Caco-2 (cell line): ENCODE measurements around the gene RNF214. TPM values are rescaled to one million over a fixed set of nuclear protein-coding genes. Genes with fewer than 3 reads are reported as not detected.
"Not testable (repeated sequence)": the region's sequence is repeated elsewhere in the genome, so short reads cannot be mapped to it uniquely, and the experiment has no call there.

ENCODE experiments used
- BruUV-seq: library from RNA; stranded (reverse); fragments of 400-500 nt; replicated peaks from 2 replicates; lab custom pipeline; 2021; lab: Mats Ljungman, UMichigan
- CTCF ChIA-PET: fragments of 300-600 bp; sonication (Branson Sonifier 250); formaldehyde crosslinking; loops from one replicate; lab custom pipeline; 2022; ENCODE audit warnings: antibody characterized with exemption; lab: Charles Lee
- POLR2A ChIA-PET: fragments of 300-600 bp; sonication (Branson Sonifier 250); formaldehyde crosslinking; loops from one replicate; lab custom pipeline; 2022; ENCODE audit warnings: antibody characterized with exemption; lab: Charles Lee
- DNase-seq, 2 experiments: peaks; one replicate each; pipeline versions ENCODE4 v3.0.0 to v3.0.0-alpha.2; 2020 to 2022
- H3K27me3 ChIP-seq: replicated peaks from 2 replicates; pipeline ENCODE4 v1.6.0; 2011; ENCODE audit warnings: low read length; ENCODE audit not compliant: control insufficient read depth, insufficient read depth
- H3K36me3 ChIP-seq: 2 replicates; pipeline ENCODE4 v1.5.1; 2011; ENCODE audit warnings: low read length; ENCODE audit not compliant: control insufficient read depth, insufficient read depth
- H3K4me1 ChIP-seq: fragments of 250-450 bp; sonication (Bioruptor Pico); 2 replicates; pipeline ENCODE4 v1.5.1; 2020; ENCODE audit warnings: mild to moderate bottlenecking
- H3K4me3 ChIP-seq: 2 replicates; pipeline ENCODE4 v1.5.1; 2011; ENCODE audit warnings: low read depth, mild to moderate bottlenecking, control low read depth, low read length
- H3K9me3 ChIP-seq: fragments of 250-450 bp; sonication (Bioruptor Pico); 2 replicates; pipeline ENCODE4 v1.5.1; 2020; ENCODE audit warnings: mild to moderate bottlenecking, moderate library complexity
- H3K27ac Mint-ChIP-seq: one replicate; pipeline ENCODE4 v1.8.0; 2022; ENCODE audit warnings: mixed read lengths; ENCODE audit not compliant: unreplicated experiment
- H3K27me3 Mint-ChIP-seq: one replicate; pipeline ENCODE4 v1.8.0; 2022; ENCODE audit warnings: mixed read lengths; ENCODE audit not compliant: insufficient read depth, unreplicated experiment
- H3K36me3 Mint-ChIP-seq: one replicate; pipeline ENCODE4 v1.8.0; 2022; ENCODE audit warnings: mild to moderate bottlenecking, mixed read lengths; ENCODE audit not compliant: insufficient read depth, unreplicated experiment
- H3K4me1 Mint-ChIP-seq: one replicate; pipeline ENCODE4 v1.8.0; 2022; ENCODE audit warnings: low read depth, mixed read lengths; ENCODE audit not compliant: unreplicated experiment
- H3K4me3 Mint-ChIP-seq: one replicate; pipeline ENCODE4 v1.8.0; 2022; ENCODE audit warnings: mild to moderate bottlenecking, moderate library complexity, mixed read lengths; ENCODE audit not compliant: unreplicated experiment
- H3K9me3 Mint-ChIP-seq: one replicate; pipeline ENCODE4 v1.8.0; 2022; ENCODE audit warnings: mixed read lengths; ENCODE audit not compliant: unreplicated experiment
- intact Hi-C: fragments of 100-400 bp; cut with micrococcal nuclease; formaldehyde crosslinking; loops from one replicate; pipeline ENCODE4 v1.10.0; 2022; ENCODE audit not compliant: unreplicated experiment
- total RNA-seq: library from RNA; stranded (reverse); gene quantifications from 2 replicates; pipeline ENCODE4 v1.2.3, GENCODE V29; 2022
- TF ChIP-seq, protein P1 (sequence below), 2 experiments: fragments of 200-600 bp in 1 of 2; IDR thresholded peaks; 1 replicate in 1 of 2; 2 replicates in 1 of 2; pipeline versions ENCODE4 v1.5.1 to v1.8.0; 2011 to 2022; ENCODE audit warnings: antibody characterized with exemption in 1 of 2, control low read depth in 1 of 2, inconsistent platforms in 1 of 2, low read depth in 1 of 2, low read length in 1 of 2, mild to moderate bottlenecking in 1 of 2, moderate library complexity in 1 of 2; ENCODE audit not compliant: insufficient read depth in 1 of 2, severe bottlenecking in 1 of 2, unreplicated experiment in 1 of 2

The RNF214 gene
- total RNA-seq, 1 experiment from 2014 or later, result 55.8 TPM

DNA sequence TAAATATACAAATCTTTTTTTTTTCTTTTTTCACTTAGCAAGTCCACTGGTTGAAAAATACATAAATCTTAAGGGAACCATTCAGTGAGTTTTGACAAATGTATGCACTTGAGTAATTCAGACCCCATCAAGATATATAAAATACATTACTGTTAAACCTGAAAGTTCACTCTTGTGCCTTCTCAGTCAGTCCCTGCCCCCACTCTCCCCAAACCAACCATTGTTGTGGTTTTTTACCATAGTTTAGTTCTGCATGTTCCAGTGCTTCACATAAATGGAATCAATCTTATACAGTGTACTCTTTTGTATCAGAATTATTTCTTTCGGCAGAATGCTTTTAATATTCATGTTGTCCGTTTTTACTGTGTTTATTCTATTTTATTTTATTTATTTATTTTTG is 26.1 kb downstream of the RNF214 start:
- DNase-seq, result no peak
- BruUV-seq, result no TSS peak
- no peaks in the 10 kb centered on the region for H3K9me3 Mint-ChIP-seq
- no peaks in the 10 kb centered on the region for H3K4me1 Mint-ChIP-seq
- Histone ChIP-seq H3K4me1 (no peaks in the 10 kb centered on the region), H3K36me3 (peaks cover 3% of the 10 kb centered on the region), H3K4me3 (no peak overlapping the region), H3K9me3 (no peaks in the 10 kb centered on the region), H3K27me3 (no peaks in the 10 kb centered on the region)
- H3K4me3 Mint-ChIP-seq, result no peak overlapping the region
- CTCF ChIA-PET, result no interaction called here
- TF ChIP-seq, protein P1, sequence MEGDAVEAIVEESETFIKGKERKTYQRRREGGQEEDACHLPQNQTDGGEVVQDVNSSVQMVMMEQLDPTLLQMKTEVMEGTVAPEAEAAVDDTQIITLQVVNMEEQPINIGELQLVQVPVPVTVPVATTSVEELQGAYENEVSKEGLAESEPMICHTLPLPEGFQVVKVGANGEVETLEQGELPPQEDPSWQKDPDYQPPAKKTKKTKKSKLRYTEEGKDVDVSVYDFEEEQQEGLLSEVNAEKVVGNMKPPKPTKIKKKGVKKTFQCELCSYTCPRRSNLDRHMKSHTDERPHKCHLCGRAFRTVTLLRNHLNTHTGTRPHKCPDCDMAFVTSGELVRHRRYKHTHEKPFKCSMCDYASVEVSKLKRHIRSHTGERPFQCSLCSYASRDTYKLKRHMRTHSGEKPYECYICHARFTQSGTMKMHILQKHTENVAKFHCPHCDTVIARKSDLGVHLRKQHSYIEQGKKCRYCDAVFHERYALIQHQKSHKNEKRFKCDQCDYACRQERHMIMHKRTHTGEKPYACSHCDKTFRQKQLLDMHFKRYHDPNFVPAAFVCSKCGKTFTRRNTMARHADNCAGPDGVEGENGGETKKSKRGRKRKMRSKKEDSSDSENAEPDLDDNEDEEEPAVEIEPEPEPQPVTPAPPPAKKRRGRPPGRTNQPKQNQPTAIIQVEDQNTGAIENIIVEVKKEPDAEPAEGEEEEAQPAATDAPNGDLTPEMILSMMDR (IDR thresholded peaks at IDR 0.05; ENCODE audit: insufficient read depth in 1 of 2, low read depth in 1 of 2, low read length in 1 of 2, severe bottlenecking in 1 of 2, unreplicated experiment in 1 of 2), result no peak
- POLR2A ChIA-PET, result no interaction called here
- peaks cover 33% of the 10 kb centered on the region for H3K36me3 Mint-ChIP-seq
- H3K27me3 Mint-ChIP-seq, result no peaks in the 10 kb centered on the region
- intact Hi-C loops, result no loop called here
- H3K27ac Mint-ChIP-seq, result no peak overlapping the region

DNA sequence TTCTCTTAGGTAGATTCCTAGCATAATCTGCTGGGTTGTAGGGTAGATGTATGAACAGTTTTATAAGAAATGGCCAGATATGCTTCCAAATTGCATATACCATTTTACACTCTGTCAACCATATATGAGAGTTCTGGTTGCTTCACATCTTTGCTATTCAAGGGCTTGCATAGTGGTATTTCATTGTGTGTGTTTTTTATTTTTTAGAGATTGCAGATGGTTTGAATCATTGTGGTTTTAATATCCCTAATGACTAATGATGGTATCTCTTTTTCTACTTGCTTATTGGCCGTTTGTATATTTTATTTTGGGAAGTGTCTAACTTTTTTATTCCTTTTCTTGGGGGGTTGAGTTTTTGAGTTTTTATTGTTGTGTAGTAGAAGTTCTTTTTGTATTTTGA is 26.9 kb downstream of the RNF214 start:
- ChIA-PET POLR2A (no interaction called here), CTCF (no interaction called here)
- TF ChIP-seq, protein P1 (IDR thresholded peaks at IDR 0.05; ENCODE audit: insufficient read depth in 1 of 2, low read depth in 1 of 2, low read length in 1 of 2, severe bottlenecking in 1 of 2, unreplicated experiment in 1 of 2), result no peak
- no peaks in the 10 kb centered on the region for H3K4me1 ChIP-seq
- Mint-ChIP-seq H3K36me3 (peaks cover 30% of the 10 kb centered on the region), H3K4me1 (no peaks in the 10 kb centered on the region), H3K27me3 (no peaks in the 10 kb centered on the region), H3K27ac (no peak overlapping the region), H3K4me3 (no peak overlapping the region), H3K9me3 (no peaks in the 10 kb centered on the region)
- intact Hi-C loops, result no loop called here
- no peaks in the 10 kb centered on the region for H3K9me3 ChIP-seq
- H3K36me3 ChIP-seq, result peaks cover 2% of the 10 kb centered on the region; the same call in 1 of the 2 replicates
- no peaks in the 10 kb centered on the region for H3K27me3 ChIP-seq
- H3K4me3 ChIP-seq, result no peak overlapping the region
- BruUV-seq, result no TSS peak
- no peak for DNase-seq

DNA sequence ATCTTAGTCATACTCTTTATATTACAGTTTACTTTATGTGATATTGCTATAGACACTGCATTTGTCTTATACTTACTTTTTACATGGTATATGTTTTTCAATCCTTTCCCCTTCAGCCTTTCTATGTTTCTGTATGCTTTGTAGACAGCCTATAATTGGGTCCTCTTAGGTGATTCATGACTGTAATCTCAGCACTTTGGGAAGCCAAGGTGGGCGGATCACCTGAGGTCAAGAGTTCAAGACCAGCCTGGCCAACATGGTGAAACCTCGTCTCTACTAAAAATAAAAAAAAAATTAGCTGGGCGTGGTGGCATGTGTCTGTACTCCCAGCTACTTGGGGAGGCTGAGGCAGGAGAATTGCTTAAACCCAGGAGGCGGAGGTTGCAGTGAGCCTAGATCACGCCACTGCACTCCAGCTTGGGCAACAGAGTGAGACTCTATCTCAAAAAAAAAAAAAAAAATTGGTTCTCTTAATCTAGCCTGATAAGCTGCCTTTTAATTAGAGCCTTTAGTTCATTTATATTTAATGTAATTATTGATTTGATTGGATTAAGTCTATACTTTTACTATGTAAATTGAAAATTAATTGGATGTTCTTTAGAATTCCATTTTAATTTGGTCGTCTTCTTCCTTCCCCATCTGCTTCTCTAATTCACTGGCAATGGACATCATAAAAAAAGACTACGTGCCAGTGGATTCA is 32.3 kb downstream of the RNF214 start:
- H3K27me3 Mint-ChIP-seq, intact Hi-C loops, DNase-seq, H3K27ac Mint-ChIP-seq, H3K9me3 ChIP-seq, POLR2A ChIA-PET, H3K36me3 ChIP-seq, H3K4me3 Mint-ChIP-seq, H3K4me3 ChIP-seq, H3K27me3 ChIP-seq, H3K9me3 Mint-ChIP-seq, CTCF ChIA-PET, BruUV-seq: not testable (repeated sequence)
- H3K4me1 Mint-ChIP-seq, result peaks cover 30% of the 10 kb centered on the region
- H3K4me1 ChIP-seq, result peaks cover 29% of the 10 kb centered on the region
- H3K36me3 Mint-ChIP-seq, result peaks cover 23% of the 10 kb centered on the region
